T47D (cell line): ENCODE measurements around the gene POU3F1.

Experiments
- DNase-seq, 2 experiments: peaks; one replicate each; pipeline versions ENCODE4 v3.0.0 to v3.0.0-alpha.2; 2011 to 2012; ENCODE audit warnings: low read depth in 1 of 2, low spot score in 1 of 2
- JUND ChIP-seq: IDR thresholded peaks from 2 replicates; pipeline ENCODE4 v1.6.1; 2012; ENCODE audit warnings: low read depth
- in situ Hi-C: cut with HindIII; loops from 2 replicates; pipeline ENCODE4 v1.10.0; 2016; ENCODE audit warnings: low sequenced_read_pairs, low pct_unique_long_range_greater_than_20kb

The POU3F1 gene

DNA sequence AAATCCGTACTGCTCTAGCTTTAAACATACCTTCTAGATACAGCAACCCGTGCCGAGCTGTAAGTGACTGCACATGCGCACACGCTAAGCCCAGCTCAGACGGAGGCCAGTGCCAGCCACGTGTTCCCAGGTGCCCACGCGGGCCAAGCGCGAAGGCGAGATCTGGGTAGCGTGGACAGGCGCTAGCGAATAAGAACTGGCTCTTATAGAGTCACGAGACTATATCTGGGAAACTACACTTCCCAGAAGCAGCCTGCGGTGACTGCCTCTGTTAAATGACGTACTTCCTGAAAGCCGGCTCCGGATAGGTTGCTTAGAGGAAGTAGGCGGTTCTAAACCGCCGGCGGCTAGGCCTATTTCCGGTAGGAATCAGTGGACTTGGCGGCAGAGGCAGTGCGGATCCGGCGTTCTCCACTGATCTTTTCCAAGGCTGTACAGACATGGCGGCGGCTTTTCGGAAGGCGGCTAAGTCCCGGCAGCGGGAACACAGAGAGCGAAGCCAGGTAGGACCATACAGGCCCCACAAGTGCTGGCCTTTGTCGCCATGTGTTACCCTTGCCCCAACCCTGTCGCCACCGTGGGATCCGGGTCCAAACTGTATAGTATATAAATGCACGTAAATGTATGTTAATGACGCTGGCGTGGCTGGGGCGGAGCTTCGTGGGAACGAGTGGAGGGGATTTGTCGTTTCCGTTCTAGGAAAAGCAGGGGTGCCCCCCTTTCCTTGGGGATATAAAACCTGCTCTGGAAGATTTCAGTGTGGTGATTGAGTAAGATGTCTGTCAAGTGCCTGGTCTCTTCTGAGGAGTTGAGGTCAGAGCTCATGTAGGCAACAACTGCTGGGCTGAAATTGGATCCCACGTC is 34.0 kb downstream of the POU3F1 start, which contains the start of gene UTP11:
UTP11 (plus strand) TSS at position 372 of the 864 bp plus-strand sequence; CDS start at position 441, 69 bp downstream.
- TF ChIP-seq JUND = no peak
- DNase-seq = peak; percentile 71 to 99
- in situ Hi-C loops = no loop called here

DNA sequence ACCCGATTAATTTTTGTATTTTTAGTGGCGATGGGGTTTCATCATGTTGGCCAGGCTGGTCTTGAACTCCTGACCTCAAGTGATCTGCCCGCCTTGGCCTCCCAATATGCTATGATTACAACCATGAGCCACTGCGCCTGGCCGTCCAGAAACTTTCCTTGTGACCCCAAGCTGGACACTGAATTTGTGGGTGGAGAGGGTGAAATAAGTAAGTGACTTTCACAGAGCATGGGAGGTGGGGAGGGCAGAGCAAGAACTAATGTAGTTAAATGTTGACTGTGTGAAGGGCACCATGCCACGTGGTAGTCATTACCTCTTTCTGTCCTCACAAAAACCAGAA is 36.8 kb downstream of the POU3F1 start:
- in situ Hi-C loops = no loop called here
- DNase-seq = no peak
- no peak for TF ChIP-seq JUND

DNA sequence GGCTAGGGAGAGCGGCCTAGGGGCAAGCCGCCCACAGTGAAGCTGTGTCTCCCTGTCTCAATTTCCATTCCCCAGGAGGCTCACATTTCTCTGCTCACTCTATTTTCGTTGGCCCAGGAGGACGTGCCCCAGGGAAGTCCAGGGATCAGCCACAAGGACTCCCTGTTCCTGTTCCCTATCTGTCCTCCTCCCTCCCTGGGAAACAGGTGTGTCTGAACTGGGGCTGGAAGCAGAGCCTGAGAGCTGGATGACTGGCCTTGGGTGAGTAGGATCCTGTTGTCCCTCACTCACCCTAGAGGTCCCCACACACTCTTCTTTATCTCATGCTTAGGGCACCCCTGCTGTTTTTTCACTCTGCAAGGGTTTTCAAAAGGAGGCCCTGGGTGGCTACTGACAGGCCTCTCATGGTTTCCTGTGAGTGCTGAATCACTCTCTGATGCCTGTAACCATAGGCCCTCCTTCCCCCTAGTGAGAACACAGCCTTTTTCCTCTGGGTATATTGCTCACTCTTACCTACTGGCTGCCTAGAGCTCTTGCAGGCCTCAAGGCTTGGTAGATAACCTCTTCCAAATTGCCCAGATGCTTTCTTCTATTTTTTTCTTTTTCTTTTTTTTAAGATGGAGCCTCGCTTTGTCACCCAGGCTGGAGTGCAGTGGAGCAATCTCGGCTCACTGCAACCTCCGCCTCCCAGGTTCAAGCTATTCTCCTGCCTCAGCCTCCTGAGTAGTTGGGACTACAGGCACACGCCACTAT is 37.3 kb downstream of the POU3F1 start:
- DNase-seq = no peak
- TF ChIP-seq JUND = no peak
- in situ Hi-C loops = no loop called here

DNA sequence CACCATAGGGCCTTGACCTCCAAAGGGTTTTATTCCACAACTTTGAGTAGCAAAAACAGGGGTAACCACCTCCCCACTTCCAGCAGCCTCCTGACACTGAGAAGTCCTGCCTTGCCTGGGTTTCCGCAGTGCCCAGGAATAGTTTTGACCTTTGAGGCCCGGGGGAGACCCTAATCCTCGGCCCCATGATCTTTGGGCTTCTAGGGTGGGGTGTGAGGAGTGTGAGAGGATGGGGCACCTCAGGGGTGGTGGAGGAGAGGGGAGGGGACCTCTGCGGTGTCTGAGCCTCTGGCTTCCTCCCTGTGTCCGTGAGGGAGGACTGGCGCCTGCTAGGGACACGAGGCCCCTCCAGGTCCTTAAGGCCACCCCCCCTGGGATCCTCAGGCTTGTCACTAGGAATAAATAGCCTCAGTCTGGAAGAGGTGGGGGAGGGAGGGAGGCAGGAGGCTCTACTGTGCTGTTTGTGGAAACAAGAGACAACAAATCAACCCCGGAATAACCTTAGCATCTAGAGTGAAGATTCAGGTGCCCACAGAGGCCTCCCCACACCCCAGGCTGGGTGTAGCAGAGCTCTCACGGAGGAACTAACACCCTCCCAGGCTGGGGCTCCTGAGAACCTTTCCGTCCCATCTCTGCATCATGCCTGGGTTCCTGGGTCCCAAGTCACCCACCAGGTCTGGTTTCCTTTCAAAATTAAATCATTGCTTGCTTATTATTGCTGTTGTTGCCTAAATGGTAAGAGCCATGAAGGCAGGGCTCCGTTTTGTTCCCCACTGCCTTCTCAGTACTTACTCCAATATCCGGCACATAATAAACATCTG is 40.4 kb downstream of the POU3F1 start:
- in situ Hi-C loops = no loop called here
- TF ChIP-seq JUND = no peak
- no peak for DNase-seq

DNA sequence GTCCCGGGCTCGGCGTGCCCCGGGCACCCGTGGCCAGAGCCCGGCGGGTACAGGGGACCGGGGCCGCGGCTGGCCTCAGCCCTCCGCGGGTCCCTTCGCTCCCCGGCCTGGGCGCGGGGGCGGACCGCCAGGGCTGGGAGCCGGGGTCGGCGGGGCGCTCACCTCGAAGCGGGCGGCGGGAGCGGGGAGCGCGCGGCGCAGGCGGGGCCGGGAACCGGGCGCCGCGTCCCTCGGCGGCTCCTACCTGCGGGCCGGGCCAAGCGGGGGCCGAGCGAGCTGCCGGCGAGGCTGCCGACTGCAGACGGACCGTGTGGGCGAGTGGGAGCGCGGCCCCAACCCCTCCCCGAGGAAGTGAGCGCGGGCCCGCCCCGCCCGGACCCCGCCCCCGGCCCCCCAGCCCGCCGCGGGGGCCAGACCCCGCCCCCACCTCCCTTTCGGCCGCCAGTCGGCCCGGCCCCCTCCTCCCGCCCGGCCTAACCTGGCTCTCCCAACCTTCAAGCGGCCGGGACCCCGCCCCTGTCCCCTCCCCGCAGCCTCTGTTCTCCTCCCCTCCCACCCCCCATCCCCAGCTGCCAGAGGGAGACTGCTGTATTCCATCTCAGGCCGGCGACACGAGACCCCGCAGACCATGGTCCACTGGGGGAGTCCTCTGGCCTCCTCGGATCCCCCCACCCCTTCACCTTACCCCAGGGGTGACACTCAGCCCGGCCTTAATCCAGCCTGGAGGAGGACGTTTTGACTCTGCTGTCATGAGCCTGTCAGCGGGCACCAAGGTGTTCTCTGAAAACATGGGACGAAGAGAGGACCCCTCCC is 41.2 kb downstream of the POU3F1 start, which contains the start of gene FHL3:
FHL3 (minus strand) TSS at position 320 of the 813 bp plus-strand sequence. CDS start 6,102 bp downstream, outside the sequence.
- in situ Hi-C loops = no loop called here
- no peak for TF ChIP-seq JUND
- peak; percentile 42 to 70 for DNase-seq

DNA sequence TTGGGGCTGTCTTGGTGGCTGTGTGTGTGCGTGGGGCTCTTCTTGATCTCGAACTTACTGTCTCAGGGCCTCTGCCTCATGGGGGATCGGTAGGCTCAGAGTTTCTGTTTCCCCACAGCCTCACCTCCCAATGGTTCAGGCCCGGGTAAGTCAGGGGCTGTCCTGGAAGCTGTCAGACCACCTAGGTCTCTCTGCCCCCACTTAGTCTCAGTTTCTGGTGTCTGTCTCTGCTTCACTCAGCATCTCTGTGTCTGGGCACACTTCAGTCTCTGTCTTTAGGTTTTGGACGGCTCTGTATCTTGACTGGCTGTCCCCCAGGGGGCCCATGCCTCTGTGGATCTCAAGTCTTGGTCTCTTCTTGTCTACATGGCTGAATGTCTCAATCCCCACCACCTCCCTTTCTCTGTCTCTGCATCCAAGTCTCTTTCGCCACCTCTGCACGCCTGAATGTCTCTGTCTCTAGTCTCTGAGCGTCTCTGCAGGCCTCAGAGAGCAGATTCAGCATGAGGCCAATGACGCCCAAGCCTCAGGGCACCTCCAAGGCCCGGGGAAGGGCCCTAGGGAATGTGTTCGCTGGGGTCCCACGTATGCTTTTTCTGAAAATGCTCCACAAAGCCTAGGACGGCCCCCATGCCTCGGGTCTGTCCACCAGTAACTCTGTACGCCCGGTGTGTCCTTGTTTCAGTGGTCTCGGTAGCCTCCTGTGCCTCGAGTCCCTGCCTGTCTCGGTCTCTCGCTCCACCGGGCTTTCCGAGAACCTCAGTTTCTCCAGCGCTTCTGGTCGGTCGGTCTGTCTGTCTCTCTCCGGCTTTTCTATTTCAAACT is 42.1 kb downstream of the POU3F1 start:
- no peak for DNase-seq
- TF ChIP-seq JUND = no peak
- in situ Hi-C loops = no loop called here

DNA sequence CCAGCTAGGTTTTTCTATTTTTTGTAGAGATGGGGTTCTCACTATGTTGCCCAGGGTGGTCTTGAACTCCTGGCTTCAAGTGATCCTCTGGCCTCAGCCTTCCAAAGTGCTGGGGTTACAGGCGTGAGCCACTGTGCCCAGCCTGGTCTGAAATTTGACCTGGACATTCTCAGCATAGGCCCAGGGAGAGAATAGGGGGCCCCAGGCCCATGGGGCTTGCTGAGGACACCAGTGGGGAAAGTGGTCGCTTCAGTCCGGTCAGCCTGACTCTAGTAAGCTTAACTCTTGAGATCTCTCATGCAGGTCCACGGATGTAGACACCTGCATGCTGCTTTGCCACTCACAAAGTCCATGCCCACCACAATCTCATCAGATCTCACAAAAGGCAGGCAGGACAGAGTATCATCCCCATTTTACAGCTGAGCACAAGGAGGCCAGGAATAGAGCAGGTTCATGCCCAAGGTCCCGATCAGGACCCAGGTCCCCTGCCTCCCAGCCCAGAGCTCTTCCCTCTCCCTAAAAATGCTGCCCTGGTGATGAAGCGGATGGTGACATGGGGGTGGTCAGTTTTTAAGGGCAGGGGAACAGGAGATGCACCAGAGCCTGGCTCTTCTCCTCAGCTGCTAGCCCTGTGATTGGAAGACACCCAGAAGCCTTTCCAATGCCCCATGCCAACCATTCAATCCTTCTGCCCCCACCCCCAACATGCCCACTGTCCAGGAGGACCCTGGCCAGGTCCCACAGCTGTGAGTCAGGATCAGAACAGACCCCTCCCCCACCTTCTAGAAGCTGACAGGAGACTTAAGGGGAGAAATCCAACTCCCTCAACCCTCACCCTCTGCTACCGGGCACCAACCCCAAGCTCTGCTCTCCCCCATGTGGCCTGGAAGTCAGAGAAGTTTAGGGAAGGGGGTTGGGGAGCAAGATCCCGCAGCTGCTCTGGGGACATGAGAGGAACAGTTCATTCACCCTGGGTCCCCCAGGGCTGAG is 43.0 kb downstream of the POU3F1 start:
- no peak for DNase-seq
- in situ Hi-C loops = no loop called here
- no peak for TF ChIP-seq JUND

DNA sequence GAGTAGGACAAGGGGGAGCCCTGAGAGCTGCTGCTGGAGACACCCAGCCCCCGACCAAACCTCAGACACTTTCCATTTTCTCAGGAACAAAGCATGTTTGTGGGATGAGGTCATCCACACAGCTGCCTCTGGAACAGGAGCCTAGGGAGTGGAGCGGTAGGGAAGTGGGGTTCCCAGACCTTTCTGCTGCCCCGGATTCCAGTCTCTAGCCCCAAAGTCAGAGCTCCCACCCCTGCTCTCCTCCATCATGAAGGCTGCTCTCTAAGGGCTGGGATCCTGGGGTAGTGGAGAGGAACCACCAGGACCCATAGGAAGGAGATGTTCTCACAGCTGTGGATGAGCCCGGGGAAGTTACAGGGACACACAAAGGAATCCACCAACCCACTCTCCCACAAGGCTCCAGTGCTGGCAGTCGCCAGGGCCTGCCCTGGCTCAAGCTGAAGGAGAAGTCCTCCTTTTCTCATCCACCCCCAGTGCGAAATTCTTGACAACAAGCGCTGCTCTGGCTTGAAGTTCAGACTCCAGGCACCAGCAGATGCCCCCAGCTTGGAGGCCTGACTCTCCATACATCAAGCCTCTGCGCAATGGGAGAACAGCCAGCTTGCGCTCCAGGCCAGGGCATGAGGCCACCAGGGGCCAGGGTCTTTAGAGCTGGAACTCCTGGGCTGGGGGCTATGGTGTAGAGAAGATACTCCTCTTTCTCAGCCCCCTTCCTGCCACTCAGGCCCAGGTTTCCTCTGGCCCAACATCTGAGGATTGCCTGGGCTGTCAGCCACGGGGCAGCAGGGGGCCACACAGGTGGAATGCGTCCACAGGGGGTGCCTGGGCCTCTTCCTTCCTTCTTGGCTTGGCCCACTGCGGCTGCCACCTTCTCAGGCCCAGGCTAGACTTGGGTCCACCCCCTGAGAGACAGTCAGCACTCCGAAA is 45.8 kb downstream of the POU3F1 start:
- no peak for DNase-seq
- in situ Hi-C loops = no loop called here

DNA sequence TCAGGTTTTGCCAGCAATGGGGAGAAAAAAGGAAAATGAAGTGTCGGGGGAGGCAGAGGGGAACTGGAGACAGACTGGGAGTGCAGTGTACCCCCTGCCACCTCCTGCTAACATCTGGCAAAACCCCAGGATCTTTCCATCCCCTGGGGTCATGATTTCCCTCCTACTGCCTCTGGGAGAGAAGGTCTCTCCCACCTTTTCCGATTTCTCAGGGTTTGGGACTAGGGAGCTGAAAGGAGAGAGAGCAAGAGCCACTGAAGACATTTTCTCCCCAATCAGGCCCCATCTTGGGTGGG is 46.4 kb downstream of the POU3F1 start:
- TF ChIP-seq JUND = no peak
- no peak for DNase-seq
- in situ Hi-C loops = no loop called here

More for the DNA sequence above, 45.8 kb downstream of the POU3F1 start:
- TF ChIP-seq JUND = no peak
